GM19372 (cell line): ENCODE results near the gene TM9SF4.
A peak's percentile ranks its signal among the peaks of the same experiment; 100 is the strongest.

ENCODE experiments used
- ATAC-seq: cut with Tn5 transposase; IDR thresholded peaks from one replicate; pipeline ENCODE4 v1.9.1; 2021; ENCODE audit warnings: mild to moderate bottlenecking, low read depth, moderate library complexity; ENCODE audit not compliant: unreplicated experiment

Gene TM9SF4

GRCh38 chr20:32109392-32110172 is at the start of gene TM9SF4:
Gene TM9SF4, plus strand, starts transcription at chr20:32109714. Its CDS starts 27 bp downstream, at chr20:32109741.
- ATAC-seq: peak; percentile 81

GRCh38 chr20:32062776-32063170 is 46.7 kb upstream of the TM9SF4 start:
- ATAC-seq: peak; percentile 46

DNA sequence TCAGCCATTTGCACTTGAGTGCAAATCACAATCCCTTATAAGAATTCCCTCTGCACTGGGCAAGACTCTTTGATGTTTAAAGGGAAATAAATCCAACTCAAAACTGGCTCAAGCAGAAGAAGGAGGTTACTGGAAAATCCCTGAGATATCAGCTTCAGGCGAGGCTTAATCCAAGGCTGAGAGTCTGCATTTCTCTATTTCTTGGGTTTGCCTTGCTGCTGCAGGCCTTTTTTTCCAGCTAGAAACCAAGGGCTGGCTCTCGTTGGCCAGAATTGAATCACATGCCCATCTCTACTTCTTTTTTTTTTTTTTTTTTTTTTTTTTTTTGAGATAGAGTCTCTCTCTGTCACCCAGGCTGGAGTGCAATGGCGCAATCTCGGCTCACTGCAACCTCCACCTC is 45.8 kb upstream of the TM9SF4 start:
- no peak for ATAC-seq

DNA sequence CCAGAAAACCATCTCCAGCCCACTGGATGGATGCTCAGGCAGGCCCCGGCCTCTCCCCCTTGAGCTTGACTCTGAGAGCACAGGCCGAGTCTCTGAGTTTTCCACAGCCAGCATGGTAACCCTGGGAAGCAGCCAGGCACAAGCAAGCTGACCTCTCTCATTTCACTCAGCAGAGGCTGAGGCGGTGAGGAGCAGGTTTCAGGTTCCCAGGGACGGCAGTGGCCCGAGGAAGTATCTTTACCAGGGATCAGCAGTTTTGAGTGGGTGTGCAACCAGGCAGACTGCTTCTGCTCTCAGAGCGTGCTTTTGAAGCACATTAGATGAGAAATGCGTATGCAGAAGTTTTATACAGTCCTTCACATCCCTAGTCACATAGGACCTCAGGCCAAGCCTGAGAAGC is 44.8 kb upstream of the TM9SF4 start:
- no peak for ATAC-seq

- ATAC-seq: no peak
These were observed 42.2 kb upstream of the TM9SF4 start for GRCh38 chr20:32067234-32067821.

- no peak for ATAC-seq
These were observed 41.3 kb upstream of the TM9SF4 start for GRCh38 chr20:32068174-32068573.

DNA sequence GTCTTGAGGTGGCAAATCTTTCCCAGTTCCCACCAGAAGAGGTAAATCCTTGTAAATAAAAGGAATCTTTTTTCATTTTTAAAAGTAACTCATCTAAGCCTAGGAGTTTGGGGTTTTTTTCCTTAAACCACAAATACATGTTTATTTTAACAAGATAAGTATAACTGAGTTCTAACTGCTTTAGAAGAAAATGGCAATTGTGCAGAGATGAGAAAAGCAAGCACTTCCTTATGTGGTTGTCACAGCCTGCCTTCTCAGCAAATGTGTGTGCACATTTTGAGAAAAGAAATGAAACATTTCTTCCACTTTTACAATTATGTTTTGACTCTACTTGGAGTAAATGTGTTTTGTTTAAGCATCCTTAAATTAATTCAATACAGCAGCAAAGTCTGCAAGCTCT is 39.8 kb upstream of the TM9SF4 start:
- no peak for ATAC-seq

GRCh38 chr20:32070282-32070681 is 39.2 kb upstream of the TM9SF4 start:
- ATAC-seq: no peak

DNA sequence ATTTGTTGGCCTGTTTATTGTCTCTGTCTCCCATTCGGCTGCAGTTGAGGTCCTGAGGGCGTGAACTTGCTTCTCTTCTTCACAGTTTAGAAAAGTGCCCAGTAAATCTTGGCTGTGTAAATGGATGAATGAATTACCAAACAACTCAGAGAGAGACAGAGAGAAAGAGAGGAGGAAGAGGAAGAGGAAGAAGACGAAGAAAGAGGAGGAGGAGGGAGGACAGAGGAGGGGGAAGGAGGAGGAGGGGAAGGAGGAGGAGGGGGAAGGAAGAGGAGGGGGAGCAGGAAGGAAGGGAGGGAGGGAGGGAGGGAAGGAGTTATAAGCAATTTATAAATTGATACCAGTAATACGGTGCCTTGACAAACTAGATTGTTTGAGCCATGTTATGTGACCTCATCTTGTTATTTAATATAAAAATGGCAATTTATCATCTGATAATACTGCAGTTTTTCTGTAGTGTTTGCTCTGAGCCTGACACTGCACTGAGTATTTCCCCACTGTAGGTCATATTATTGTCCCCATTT is 38.8 kb upstream of the TM9SF4 start:
- no peak for ATAC-seq

- no peak for ATAC-seq
These were observed 37.9 kb upstream of the TM9SF4 start for GRCh38 chr20:32071395-32072167.

DNA sequence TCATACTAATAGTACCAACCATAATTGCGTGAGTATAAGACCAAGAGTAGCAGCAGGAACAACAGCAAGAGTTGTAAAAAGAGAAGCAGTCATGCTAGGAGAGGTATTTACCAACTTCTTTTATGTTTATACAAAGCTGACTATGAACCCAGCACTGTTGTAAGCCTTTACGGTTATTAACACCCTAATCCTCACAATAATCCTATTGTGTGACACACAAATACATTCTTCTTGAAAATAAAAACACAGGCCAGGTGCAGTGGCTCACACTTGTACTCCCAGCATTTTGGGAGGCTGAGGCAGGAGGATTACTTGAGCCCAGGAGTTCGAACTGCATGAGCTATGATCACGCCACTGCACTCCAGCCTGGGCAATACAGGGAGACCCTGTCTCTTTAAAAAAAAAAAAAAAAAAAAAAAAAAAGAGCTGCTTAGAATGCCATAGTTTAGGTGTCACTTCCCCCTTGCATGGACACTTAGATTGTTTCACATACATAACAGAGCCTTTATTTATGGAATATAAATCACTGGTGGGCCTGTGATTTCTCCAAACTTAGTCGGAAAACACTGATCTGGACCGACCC is 37.3 kb upstream of the TM9SF4 start:
- no peak for ATAC-seq

- no peak for ATAC-seq
These were observed 34.0 kb upstream of the TM9SF4 start for GRCh38 chr20:32075534-32075933.

GRCh38 chr20:32077190-32077589 is 32.3 kb upstream of the TM9SF4 start:
- no peak for ATAC-seq

DNA sequence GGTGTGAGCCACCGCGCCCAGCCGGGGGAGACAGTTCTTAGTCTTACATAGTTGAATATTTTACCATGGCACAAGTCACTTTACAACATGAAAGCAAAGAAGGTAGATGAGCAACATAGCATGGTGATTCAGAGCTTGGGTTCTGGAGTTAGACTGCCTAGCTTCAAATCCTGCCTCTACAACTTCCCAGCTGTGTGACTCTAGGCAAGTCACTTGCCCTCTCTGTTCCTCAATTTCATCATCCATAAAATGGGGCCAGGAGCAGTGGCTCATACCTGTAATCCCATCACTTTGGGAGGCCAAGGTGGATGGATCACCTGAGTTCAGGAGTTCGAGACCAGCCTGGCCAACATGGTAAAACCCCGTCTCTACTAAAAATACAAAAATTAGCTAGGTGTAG is 31.2 kb upstream of the TM9SF4 start:
- ATAC-seq: no peak

DNA sequence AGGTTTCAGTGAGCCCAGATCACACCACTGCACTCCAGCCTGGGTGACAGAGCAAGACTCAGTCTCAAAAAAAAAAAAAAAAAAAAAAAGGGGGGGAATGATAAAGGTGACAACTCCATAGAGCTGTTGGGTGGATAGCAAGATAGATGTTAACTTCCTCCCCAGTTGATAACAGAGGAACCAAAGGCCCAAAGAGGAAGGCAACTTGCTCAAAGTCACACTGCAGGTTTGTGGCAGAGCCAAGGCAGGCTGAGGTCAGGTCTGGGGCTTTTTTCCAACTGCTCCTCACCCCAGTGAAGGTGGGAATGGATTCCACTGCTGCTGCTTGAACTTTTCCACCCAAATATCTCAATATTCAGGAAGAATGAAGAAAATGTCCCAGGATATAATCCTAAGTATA is 30.7 kb upstream of the TM9SF4 start:
- ATAC-seq: no peak

- no peak for ATAC-seq
These were observed 29.8 kb upstream of the TM9SF4 start for GRCh38 chr20:32079655-32080109.

DNA sequence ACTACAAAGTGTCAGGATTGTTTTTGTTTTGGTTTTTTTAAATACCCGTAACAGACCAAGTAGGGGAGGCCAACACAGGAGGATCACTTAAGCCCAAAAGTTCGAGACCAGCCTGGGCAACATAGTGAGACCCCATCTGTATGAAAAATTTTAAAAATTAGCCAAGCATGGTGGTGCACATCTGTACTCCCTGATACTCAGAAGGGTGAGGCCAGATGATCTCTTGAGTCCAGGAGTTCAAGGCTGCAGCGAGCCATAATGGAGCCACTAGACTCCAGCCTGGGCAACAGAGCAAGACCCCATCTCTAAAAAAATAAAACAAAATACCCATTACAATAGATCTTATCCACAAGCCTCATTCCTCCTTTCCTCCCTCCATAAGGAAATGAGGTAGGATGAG is 28.7 kb upstream of the TM9SF4 start:
- no peak for ATAC-seq

- no peak for ATAC-seq
These were observed 26.0 kb upstream of the TM9SF4 start for GRCh38 chr20:32083469-32083868.

DNA sequence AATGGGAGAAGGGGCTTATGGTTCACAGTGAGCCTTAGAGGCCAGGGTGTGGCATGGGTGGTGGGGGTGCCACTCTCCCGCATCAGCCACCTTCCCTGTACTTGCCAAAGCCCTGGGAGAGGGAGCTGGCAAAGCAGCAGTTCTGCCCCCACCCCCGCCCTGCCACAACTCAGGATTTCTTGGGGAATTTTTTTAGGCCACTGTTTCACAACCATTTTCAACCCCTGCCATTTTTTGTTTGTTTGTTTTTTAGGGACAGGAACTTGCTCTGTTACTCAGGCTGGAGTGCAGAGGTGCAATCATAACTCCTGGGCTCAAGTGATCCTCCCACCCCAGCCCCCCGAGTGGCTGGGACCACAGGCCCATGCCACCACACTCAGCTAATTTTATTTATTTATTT is 22.4 kb upstream of the TM9SF4 start:
- ATAC-seq: no peak

GRCh38 chr20:32088759-32089158 is 20.8 kb upstream of the TM9SF4 start:
- ATAC-seq: no peak
